CD4-positive, CD25-positive, alpha-beta regulatory T cell (primary cell): ENCODE measurements around the gene ZNF786. TPM values are rescaled to one million over a fixed set of nuclear protein-coding genes. Genes with fewer than 3 reads are reported as not detected.

Source experiments
- polyA plus RNA-seq, 4 donors: library from polyadenylated mRNA; unstranded; fragments of 300-500 nt; fragmentation: Illumina TruSeq; gene quantifications; one replicate each; pipeline ENCODE4 v1.2.3, GENCODE V29; 2021
- total RNA-seq: library from RNA; stranded (reverse); gene quantifications from one replicate; pipeline ENCODE4 v1.2.3, GENCODE V29; 2022

Gene ZNF786
- total and polyA plus RNA-seq, 5 donors from 2014 or later = 1.5 to 9.9 (median 6.3) TPM

Other genes with a start within 250 kb of the ZNF786 start
- gene EZH2, start 206.4 kb downstream of the ZNF786 start, total RNA-seq = 78.6 TPM
- gene EZH2, start 206.4 kb downstream of the ZNF786 start, polyA plus RNA-seq = 10 to 100 TPM in 2 of 4 donors, 1 to 10 TPM in 2; 7.5 to 12.2 (median 9.7) TPM
- gene PDIA4, start 62.2 kb downstream of the ZNF786 start, total RNA-seq = 33.4 TPM
- gene PDIA4, start 62.2 kb downstream of the ZNF786 start, polyA plus RNA-seq = 10 to 100 TPM; 66.8 to 78.3 (median 72.6) TPM
- 0.35 TPM for gene ZNF425, start 35.6 kb upstream of the ZNF786 start, total RNA-seq
- gene ZNF425, start 35.6 kb upstream of the ZNF786 start, polyA plus RNA-seq = 1 to 10 TPM in 2 of 4 donors, under 1 TPM in 2; 0.64 to 1.4 (median 0.91) TPM
- 14.4 TPM for gene ZNF398, start 56.7 kb upstream of the ZNF786 start, total RNA-seq
- gene ZNF398, start 56.7 kb upstream of the ZNF786 start, polyA plus RNA-seq = 10 to 100 TPM in 2 of 4 donors, 1 to 10 TPM in 2; 5.5 to 13.4 (median 10.4) TPM
- gene ZNF282, start 104.8 kb upstream of the ZNF786 start, total RNA-seq = 18.6 TPM
- gene ZNF282, start 104.8 kb upstream of the ZNF786 start, polyA plus RNA-seq = 1 to 10 TPM in 3 of 4 donors, under 1 TPM in 1; 0.83 to 1.4 (median 1.2) TPM
- gene ZNF212, start 148.9 kb upstream of the ZNF786 start, total RNA-seq = 14.2 TPM
- gene ZNF212, start 148.9 kb upstream of the ZNF786 start, polyA plus RNA-seq = 10 to 100 TPM in 1 of 4 donors, 1 to 10 TPM in 3; 3.3 to 12.6 (median 6.4) TPM
- gene ZNF783, start 171.5 kb upstream of the ZNF786 start, total RNA-seq = 30.2 TPM
- gene ZNF783, start 171.5 kb upstream of the ZNF786 start, polyA plus RNA-seq = 1 to 10 TPM; 2.7 to 5.3 (median 4.7) TPM